ENCODE measurements around the gene RPA3. TPM values are rescaled to one million over a fixed set of nuclear protein-coding genes. Genes with fewer than 3 reads are reported as not detected.

RPA3 gene
- polyA plus RNA-seq, 3 donors from 2014 or later, result 59.0 to 90.4 (median 62.3) TPM

DNA sequence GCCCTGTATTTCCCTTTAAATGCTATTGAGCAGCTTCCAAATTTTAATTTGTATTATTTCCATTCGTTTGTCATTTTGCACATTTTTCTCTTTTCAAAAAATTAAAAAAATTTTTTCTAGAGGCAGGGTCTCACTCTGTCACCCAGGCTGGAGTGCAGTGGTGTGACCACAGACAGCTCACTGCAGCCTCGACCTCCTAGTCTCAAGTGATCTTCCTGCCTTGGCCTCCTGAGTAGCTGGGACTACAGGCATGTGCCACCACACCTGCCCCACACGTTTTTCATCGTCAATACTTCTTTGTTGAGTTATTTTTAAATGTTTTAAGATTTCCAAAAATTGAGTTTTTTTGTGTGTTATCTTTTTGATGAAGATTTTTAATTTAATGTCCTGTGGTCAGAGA is 4.7 kb downstream of the RPA3 start:
- peaks cover 6 to 19% of the 10 kb centered on the region in 2 donors for H3K4me1 Mint-ChIP-seq
- peaks cover 0 to 1% (median 0%) of the 10 kb centered on the region in 3 donors for H3K27me3 Mint-ChIP-seq (ENCODE audit: low read depth in 3 of 3)
- H3K36me3 Mint-ChIP-seq, result peaks cover 0 to 2% (median 0%) of the 10 kb centered on the region in 3 donors
- no peaks in the 10 kb centered on the region for H3K9me3 Mint-ChIP-seq
- H3K27ac Mint-ChIP-seq, result no peak overlapping the region
- H3K4me3 Mint-ChIP-seq, result peak overlapping the region in 1 of 5 donors; percentile 9
- DNase-seq, result no peak

DNA sequence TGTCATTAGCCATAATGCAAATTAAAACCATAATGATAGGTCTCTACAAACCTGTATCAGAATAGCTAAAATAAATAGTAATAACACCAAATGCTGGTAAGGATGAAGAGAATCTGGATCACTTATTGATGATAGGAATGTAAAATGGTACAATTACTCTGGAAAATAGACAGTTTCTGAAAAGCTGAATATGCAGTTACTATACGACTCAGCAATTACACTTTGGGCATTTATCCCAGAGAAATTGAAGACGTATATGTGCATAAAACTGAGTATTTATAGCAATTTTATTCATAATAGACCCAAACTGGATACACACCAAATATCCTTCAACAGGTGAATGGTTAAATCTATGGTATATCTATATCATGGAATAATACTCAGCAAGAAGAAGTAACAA is 7.9 kb downstream of the RPA3 start:
- H3K36me3 Mint-ChIP-seq, result peaks cover 0 to 2% (median 0%) of the 10 kb centered on the region in 3 donors
- no peak for DNase-seq
- no peaks in the 10 kb centered on the region for H3K9me3 Mint-ChIP-seq
- H3K4me3 Mint-ChIP-seq, result no peak overlapping the region
- H3K27ac Mint-ChIP-seq, result no peak overlapping the region
- H3K4me1 Mint-ChIP-seq, result peaks cover 9 to 21% of the 10 kb centered on the region in 2 donors
- peaks cover 0 to 1% (median 0%) of the 10 kb centered on the region in 3 donors for H3K27me3 Mint-ChIP-seq (ENCODE audit: low read depth in 3 of 3)

DNA sequence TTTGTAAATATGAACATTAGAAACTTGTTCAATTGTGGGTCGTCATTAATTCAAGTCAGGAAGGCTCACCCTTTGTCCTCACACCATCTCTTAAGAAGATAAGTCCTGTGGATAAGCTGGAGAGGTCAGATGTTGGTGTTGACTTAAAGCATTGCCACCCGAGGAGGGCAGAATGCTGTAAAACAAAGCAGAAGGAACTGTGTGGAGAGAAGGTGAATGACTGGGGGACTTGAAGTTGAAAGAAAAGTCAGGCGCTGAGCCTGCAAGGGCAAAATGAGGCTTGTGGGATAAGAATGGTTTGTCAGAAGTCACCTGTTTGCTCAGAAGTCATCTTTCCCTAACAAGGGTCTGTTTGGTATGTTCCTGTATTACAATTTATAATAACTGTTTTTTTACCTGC is 9.1 kb downstream of the RPA3 start:
- Mint-ChIP-seq H3K36me3 (peaks cover 0 to 2% (median 0%) of the 10 kb centered on the region in 3 donors), H3K4me3 (no peak overlapping the region), H3K9me3 (no peaks in the 10 kb centered on the region), H3K27me3 (ENCODE audit: low read depth in 3 of 3) (peaks cover 0 to 1% (median 0%) of the 10 kb centered on the region in 3 donors), H3K27ac (no peak overlapping the region), H3K4me1 (peaks cover 9 to 18% of the 10 kb centered on the region in 2 donors)
- DNase-seq, result no peak

DNA sequence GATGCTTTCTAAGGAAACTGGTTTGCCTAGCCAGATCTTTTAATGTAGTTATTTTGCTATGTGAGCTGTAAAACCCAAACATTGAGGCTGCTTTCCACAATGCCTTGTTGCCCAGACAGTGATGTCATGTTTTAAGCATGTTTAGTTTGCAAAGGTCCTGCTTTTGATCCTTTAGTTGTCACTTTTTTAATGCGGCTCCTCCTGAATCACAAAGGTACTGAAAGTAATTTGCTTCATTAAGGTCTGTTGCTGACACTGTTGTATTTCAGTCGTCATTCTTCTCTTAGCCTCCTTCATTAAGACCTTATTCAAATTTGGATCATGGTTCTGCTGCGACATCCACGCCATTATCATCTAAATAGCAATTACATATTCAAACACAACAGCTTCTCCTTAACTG is 10.6 kb downstream of the RPA3 start:
- Mint-ChIP-seq H3K27me3 (ENCODE audit: low read depth in 3 of 3) (no peaks in the 10 kb centered on the region), H3K4me3 (no peak overlapping the region), H3K27ac (no peak overlapping the region), H3K4me1 (peaks cover 5 to 6% of the 10 kb centered on the region in 2 donors), H3K36me3 (no peaks in the 10 kb centered on the region), H3K9me3 (no peaks in the 10 kb centered on the region)
- no peak for DNase-seq

DNA sequence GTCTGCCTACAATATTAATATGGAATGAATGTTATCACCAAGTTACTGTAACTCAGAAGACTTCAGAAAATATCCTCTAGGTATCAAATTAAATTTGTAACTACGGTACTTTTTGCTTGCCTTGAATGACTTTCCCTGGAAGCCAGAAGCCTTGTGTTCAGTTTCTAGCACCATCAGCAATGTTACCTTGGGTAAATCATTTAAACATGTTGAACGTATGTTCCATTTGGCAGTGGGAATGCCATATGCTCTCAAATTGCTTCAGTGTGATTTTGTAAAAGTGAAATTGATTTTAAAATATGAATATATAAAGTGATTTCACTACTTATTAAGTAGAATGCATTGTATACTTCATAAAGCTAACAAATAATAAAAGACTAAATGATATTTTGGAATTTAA is 11.2 kb downstream of the RPA3 start:
- H3K4me3 Mint-ChIP-seq, result no peak overlapping the region
- H3K9me3 Mint-ChIP-seq, result no peaks in the 10 kb centered on the region
- H3K27ac Mint-ChIP-seq, result no peak overlapping the region
- peaks cover 4 to 6% of the 10 kb centered on the region in 2 donors for H3K4me1 Mint-ChIP-seq
- no peaks in the 10 kb centered on the region for H3K27me3 Mint-ChIP-seq (ENCODE audit: low read depth in 3 of 3)
- no peak for DNase-seq
- H3K36me3 Mint-ChIP-seq, result no peaks in the 10 kb centered on the region

DNA sequence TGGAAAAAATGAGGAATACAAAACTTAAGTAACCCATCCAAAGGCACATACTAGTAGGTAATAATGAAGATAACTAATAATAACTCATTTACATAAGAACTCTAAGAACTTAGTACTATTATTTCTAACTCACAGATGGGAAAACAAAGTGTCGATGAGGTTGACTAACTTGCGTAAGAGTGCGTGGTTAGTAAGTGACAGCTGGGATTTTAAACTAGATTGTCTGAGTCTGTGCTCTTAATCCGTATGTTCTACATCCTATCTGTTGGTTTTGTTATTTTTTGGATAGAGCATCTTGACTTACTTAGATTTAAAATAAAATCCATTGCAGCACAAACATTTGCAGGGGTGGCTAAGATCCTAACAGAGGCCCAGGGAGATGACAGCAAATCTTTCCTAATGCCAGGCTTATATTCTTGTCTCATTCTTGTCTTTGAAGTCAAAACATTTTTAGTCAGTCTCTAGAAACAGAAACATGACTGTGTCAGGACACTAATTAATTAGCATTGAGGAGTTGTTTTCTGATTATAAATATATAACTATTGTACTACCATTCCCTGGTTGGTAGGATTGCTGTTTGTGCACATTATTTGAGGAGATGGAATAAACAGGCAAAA is 11.7 kb downstream of the RPA3 start:
- H3K27me3 Mint-ChIP-seq (ENCODE audit: low read depth in 3 of 3), result no peaks in the 10 kb centered on the region
- H3K9me3 Mint-ChIP-seq, result no peaks in the 10 kb centered on the region
- DNase-seq, result no peak
- peaks cover 4 to 9% of the 10 kb centered on the region in 2 donors for H3K4me1 Mint-ChIP-seq
- H3K27ac Mint-ChIP-seq, result no peak overlapping the region
- no peak overlapping the region for H3K4me3 Mint-ChIP-seq
- H3K36me3 Mint-ChIP-seq, result no peaks in the 10 kb centered on the region

DNA sequence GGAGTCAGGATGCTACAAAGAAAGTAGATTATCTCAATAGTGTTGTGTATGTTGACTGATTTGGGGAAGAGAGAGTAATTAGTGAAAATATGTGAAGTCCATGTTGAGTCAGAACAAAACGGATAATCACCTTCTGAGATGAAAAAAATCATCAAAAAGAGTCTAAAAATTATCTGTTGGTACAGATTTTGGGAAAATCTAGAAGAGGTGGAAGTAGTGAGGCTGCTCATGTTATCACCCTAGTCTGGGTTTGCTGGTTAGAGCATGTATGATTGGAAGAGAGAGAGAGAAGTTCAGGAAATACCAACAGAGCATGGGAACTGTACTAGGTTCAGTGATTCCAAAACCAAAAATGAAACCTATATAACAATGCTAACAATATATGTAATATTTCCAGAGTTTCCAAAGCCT is 12.3 kb downstream of the RPA3 start:
- Mint-ChIP-seq H3K4me3 (no peak overlapping the region), H3K27me3 (ENCODE audit: low read depth in 3 of 3) (no peaks in the 10 kb centered on the region), H3K4me1 (peaks cover 5 to 15% of the 10 kb centered on the region in 2 donors), H3K27ac (no peak overlapping the region), H3K36me3 (no peaks in the 10 kb centered on the region), H3K9me3 (no peaks in the 10 kb centered on the region)
- no peak for DNase-seq

DNA sequence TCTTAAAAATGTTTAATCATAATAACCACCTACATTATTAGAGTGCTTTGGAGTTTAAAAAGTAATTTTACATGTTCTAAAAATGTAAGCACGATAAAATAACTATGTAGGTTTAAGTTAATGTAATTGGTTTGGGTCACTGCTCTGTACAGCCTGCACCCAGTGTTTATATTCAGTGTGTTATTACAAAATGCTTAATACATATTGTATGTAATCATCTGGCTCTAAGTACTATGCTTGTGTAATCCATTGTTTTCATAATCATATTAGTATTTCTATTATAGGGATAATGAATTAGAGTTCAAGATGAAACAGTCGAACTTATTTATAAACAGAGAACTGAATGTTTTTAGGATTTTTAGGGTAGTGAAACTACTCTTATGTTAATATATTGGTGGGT is 13.1 kb downstream of the RPA3 start:
- H3K9me3 Mint-ChIP-seq, result no peaks in the 10 kb centered on the region
- H3K4me3 Mint-ChIP-seq, result no peak overlapping the region
- H3K36me3 Mint-ChIP-seq, result no peaks in the 10 kb centered on the region

DNA sequence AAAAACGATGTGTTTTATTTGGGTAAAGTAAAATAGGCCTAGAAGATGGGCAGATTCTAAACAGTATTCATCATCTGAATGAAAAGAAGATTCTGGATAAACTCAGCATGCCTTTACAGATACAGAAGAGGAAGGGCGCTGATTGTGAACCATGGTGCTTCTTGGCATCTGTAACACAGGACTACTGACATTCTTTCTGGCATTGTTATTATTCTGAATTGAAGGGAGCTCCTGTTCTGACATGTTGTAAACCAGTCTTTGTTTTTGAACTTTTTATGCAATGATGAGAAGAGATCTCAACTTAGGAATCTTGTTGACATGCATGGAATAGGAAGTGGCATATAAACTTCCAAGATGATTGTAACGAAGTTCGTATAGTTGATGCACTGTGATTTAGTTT is 13.5 kb downstream of the RPA3 start:
- Mint-ChIP-seq H3K27me3 (ENCODE audit: low read depth in 3 of 3) (no peaks in the 10 kb centered on the region), H3K27ac (no peak overlapping the region), H3K9me3 (no peaks in the 10 kb centered on the region), H3K36me3 (no peaks in the 10 kb centered on the region), H3K4me3 (no peak overlapping the region), H3K4me1 (peaks cover 14 to 23% of the 10 kb centered on the region in 2 donors)
- DNase-seq, result no peak

More for the DNA sequence above, 13.1 kb downstream of the RPA3 start:
- H3K27me3 Mint-ChIP-seq (ENCODE audit: low read depth in 3 of 3), result no peaks in the 10 kb centered on the region
- H3K4me1 Mint-ChIP-seq, result peaks cover 9 to 19% of the 10 kb centered on the region in 2 donors
- no peak for DNase-seq
- no peak overlapping the region for H3K27ac Mint-ChIP-seq

DNA sequence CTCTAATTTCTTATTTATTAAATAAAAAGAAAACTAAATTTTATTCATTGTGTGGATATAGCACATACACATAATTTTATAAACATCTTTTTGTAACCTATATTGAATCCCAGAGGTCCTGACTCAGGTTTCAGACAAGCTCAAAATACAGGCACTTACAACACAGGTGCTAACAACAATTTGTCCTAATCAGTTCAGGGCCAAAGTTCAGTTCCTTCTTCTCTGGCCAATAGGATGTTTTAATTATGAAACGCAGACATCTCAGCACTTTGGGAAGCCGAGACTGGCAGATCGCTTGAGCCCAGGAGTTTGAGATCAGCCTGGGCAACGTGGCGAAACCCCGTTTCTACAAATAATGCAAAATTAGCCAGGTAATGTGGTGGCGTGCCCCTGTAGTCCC is 15.0 kb downstream of the RPA3 start:
- peaks cover 19 to 32% of the 10 kb centered on the region in 2 donors for H3K4me1 Mint-ChIP-seq
- H3K27me3 Mint-ChIP-seq (ENCODE audit: low read depth in 3 of 3), result no peaks in the 10 kb centered on the region
- H3K27ac Mint-ChIP-seq, result no peak overlapping the region
- no peaks in the 10 kb centered on the region for H3K36me3 Mint-ChIP-seq
- H3K4me3 Mint-ChIP-seq, result no peak overlapping the region
- no peaks in the 10 kb centered on the region for H3K9me3 Mint-ChIP-seq
- no peak for DNase-seq

DNA sequence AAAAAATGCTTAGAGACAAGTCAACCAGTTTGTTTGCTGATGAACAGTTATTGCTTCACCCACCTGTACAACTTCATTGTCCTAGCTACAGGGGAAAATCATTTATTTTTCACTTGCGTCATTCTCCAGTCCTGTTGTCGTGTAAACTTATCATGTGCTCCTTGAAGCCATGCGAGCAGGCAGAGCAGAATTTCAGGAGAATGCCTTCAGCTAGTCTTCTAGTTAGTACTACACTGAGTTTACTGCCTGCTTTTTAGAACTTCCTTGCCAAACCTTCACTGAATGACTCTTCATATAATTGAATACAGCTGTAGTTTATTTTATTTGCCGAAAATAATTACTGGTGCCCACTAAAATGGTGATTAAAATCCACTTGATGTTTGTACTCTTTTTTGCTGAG is 15.6 kb downstream of the RPA3 start:
- H3K4me3 Mint-ChIP-seq, result no peak overlapping the region
- DNase-seq, result no peak
- no peaks in the 10 kb centered on the region for H3K27me3 Mint-ChIP-seq (ENCODE audit: low read depth in 3 of 3)
- no peak overlapping the region for H3K27ac Mint-ChIP-seq
- H3K4me1 Mint-ChIP-seq, result peaks cover 19 to 38% of the 10 kb centered on the region in 2 donors
- H3K36me3 Mint-ChIP-seq, result no peaks in the 10 kb centered on the region
- no peaks in the 10 kb centered on the region for H3K9me3 Mint-ChIP-seq

DNA sequence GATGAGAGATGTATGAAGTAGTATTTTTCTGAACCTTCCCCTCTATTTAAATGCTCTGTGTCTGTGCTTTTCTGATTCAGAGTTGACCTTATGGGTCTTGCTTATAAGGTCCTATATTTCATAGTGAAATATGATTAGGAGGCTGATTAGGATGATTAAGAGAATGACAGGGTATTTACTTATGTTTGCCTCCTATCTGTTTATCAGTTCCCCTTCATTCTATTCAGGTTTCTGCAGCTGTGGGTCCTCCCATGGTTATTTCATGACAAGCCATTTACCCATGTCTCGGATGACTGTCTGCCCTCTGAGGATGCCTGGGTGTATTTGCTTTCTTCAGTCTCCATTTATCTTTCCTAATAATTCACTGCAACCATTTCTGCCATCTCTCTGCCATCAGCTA is 16.9 kb downstream of the RPA3 start:
- Mint-ChIP-seq H3K27me3 (ENCODE audit: low read depth in 3 of 3) (no peaks in the 10 kb centered on the region), H3K9me3 (no peaks in the 10 kb centered on the region), H3K4me1 (peaks cover 19 to 51% of the 10 kb centered on the region in 2 donors), H3K4me3 (no peak overlapping the region), H3K27ac (peak overlapping the region in 1 of 6 donors; percentile 69), H3K36me3 (peaks cover 0 to 2% (median 2%) of the 10 kb centered on the region in 3 donors)
- DNase-seq, result no peak

DNA sequence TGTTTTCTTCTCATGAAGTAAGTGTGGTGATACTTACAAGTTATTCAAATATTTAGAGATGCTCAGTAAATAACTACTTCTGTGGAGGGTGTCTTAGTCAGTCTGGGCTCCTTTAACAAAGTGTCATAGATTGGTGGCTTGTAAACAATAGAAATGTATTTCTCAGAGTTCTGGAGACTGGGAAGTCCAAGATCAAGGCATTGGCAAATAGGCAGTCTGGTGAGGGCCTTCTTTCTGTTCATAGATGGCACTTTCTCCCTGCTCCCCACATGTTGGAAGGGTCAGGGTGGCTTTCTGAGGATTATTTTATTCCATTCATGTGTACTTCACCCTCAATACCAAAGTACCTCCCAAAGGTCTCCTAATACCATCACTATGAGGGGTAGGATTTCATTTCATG is 18.4 kb downstream of the RPA3 start:
- no peaks in the 10 kb centered on the region for H3K27me3 Mint-ChIP-seq (ENCODE audit: low read depth in 3 of 3)
- H3K27ac Mint-ChIP-seq, result peak overlapping the region in 5 of 6 donors; percentile 17 to 68 (median 47)
- peak overlapping the region in 2 of 5 donors; percentile 36 to 48 for H3K4me3 Mint-ChIP-seq
- H3K9me3 Mint-ChIP-seq, result no peaks in the 10 kb centered on the region
- peaks cover 5 to 9% (median 6%) of the 10 kb centered on the region in 3 donors for H3K36me3 Mint-ChIP-seq
- H3K4me1 Mint-ChIP-seq, result peaks cover 15 to 48% of the 10 kb centered on the region in 2 donors
- no peak for DNase-seq

DNA sequence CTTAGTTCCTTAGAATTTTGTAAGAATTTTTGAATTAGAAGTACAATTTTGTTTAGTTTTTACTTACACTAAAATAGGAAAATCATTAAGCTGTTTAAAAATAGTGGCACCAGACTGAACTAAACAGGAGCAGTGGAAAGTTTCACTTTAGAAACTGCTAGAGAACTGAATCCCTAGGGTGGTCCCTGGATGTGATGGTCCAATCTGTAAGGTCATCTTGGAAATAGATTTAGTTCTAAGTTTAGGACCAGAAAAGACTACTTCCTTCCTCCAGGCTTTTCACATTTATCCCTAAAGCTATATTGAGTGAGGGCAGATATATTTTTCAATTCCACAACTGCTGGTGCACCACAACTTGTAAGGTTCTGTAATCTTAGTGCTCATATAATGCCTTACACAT is 19.0 kb downstream of the RPA3 start:
- Mint-ChIP-seq H3K9me3 (no peaks in the 10 kb centered on the region), H3K4me3 (peak overlapping the region in 1 of 5 donors; percentile 48), H3K4me1 (peaks cover 15 to 48% of the 10 kb centered on the region in 2 donors), H3K36me3 (peaks cover 11 to 15% (median 12%) of the 10 kb centered on the region in 3 donors), H3K27ac (peak overlapping the region in 2 of 6 donors; percentile 47 to 50), H3K27me3 (ENCODE audit: low read depth in 3 of 3) (peaks cover 0 to 2% (median 0%) of the 10 kb centered on the region in 3 donors)
- no peak for DNase-seq

DNA sequence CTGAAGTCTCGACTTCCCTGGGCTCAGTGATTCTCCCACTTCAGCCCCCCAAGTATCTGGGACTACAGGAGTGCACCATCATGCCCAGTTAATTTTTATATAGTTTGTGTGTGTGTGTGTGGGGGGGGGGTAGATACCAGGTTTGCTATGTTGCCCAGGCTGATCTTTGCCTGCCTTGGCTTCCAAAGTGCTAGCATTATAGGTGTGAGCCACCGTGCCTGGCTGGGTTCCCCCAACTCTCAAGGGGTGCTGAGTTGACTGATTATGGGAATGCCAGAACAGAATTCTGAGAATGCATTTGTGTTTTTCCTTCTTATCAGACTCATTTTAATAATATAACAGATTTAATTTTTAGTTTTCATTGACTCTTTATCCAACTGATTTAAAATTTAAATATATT is 19.5 kb downstream of the RPA3 start:
- no peak overlapping the region for H3K27ac Mint-ChIP-seq
- peaks cover 15 to 48% of the 10 kb centered on the region in 2 donors for H3K4me1 Mint-ChIP-seq
- no peak overlapping the region for H3K4me3 Mint-ChIP-seq
- H3K9me3 Mint-ChIP-seq, result no peaks in the 10 kb centered on the region
- peaks cover 12 to 15% (median 12%) of the 10 kb centered on the region in 3 donors for H3K36me3 Mint-ChIP-seq
- peaks cover 0 to 2% (median 0%) of the 10 kb centered on the region in 3 donors for H3K27me3 Mint-ChIP-seq (ENCODE audit: low read depth in 3 of 3)
- no peak for DNase-seq
